ENCODE data around the gene HKDC1.

The HKDC1 gene

DNA sequence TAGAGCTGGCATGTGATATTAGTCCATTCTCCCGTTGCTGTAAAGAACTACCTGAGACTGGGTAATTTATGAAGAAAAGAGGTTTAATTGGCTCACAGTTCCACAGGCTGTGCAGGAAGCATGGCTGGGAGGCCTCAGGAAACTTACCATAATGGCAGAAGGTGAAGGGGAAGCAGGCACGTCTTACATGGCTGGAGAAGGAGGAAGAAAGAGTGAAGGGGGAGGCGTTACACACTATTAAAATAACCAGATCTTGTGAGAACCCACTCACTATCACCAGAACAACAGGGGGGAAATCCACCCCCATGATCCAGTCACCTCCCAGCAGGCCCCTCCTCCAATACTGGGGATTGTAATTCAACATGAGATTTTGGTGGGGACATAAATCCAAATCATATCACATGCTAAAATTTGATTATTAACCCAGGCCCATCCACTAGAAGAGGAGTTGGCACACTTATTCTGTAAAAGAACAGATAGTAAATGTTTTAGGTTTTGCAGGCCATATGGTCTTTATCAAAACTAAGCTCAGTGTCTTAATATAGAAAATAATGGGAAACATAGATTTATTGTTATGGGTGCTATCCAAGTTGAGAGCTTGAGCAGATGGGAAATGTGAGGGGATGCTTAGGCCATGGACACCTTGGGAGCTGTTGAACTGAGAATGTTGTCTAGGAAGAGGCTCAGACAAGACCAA is 39.6 kb downstream of the HKDC1 start:
- Histone ChIP-seq H3K27me3 (ENCODE audit: insufficient read depth, low read length) (peaks cover 33% of the 10 kb centered on the region), H3K4me1 (ENCODE audit: insufficient read depth, low read length) (no peaks in the 10 kb centered on the region), H3K4me3 (ENCODE audit: low read length) (no peak overlapping the region), H3K36me3 (ENCODE audit: insufficient read depth, low read length) (no peaks in the 10 kb centered on the region), H2AFZ (ENCODE audit: low read depth, low read length) (no peak overlapping the region), H3K9me3 (ENCODE audit: low read length) (no peaks in the 10 kb centered on the region)

DNA sequence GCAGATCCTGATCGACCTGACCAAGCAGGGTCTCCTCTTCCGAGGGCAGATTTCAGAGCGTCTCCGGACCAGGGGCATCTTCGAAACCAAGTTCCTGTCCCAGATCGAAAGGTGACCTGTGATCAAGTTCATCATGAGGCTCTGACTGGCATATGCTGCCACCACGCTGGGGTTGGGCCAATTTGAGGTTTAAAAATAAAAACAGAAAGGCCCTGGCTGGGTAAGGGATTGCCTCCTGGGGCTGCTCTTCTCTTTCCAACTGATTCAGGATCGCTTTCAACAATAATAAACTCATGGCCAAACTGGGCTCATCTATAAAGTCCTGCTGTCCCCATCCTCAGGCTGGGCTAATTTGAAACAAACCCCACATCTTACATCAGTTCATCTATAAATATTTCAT is 41.1 kb downstream of the HKDC1 start:
- no peak overlapping the region for H3K4me3 ChIP-seq (ENCODE audit: low read length)

DNA sequence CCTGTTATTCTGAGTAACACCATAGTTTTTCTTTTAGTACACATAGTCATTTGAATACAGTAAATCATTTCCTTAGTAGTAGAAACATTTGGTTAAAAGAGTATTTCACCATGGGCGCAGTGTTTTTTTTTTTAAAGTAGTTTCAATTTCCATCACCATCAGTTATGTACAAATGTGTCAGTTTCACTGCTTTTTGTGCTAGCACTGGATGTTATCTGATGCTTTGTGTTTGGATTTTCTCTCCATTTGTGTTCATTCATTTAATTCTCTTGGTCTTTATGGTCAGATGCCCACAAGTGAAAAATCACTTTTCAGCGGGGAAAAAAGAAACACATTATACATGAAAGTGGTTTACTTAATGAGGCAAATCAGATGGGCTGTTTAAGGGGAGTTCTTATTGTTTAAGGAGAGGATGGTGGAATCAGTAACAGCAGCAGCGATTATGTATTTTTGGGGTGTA is 42.2 kb downstream of the HKDC1 start:
- H3K9me3 ChIP-seq (ENCODE audit: low read length), result no peaks in the 10 kb centered on the region
- no peaks in the 10 kb centered on the region for H3K4me1 ChIP-seq (ENCODE audit: insufficient read depth, low read length)

More for the DNA sequence above, 41.1 kb downstream of the HKDC1 start:
- Histone ChIP-seq H3K27me3 (ENCODE audit: insufficient read depth, low read length) (peaks cover 42% of the 10 kb centered on the region), H3K4me1 (ENCODE audit: insufficient read depth, low read length) (no peaks in the 10 kb centered on the region), H3K36me3 (ENCODE audit: insufficient read depth, low read length) (no peaks in the 10 kb centered on the region), H2AFZ (ENCODE audit: low read depth, low read length) (no peak overlapping the region), H3K9me3 (ENCODE audit: low read length) (no peaks in the 10 kb centered on the region)

DNA sequence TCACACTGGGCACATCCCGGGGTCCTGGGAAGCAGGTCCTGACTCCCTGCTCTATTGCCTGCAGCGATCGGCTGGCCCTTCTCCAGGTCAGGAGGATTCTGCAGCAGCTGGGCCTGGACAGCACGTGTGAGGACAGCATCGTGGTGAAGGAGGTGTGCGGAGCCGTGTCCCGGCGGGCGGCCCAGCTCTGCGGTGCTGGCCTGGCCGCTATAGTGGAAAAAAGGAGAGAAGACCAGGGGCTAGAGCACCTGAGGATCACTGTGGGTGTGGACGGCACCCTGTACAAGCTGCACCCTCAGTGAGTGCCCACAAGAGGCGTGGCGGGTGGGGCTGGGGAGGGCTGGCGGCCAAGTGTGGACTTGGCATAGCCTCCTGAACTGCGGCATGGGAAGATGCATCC is 45.4 kb downstream of the HKDC1 start:
- H2AFZ ChIP-seq (ENCODE audit: low read depth, low read length), result no peak overlapping the region
- H3K36me3 ChIP-seq (ENCODE audit: insufficient read depth, low read length), result no peaks in the 10 kb centered on the region
- H3K4me1 ChIP-seq (ENCODE audit: insufficient read depth, low read length), result no peaks in the 10 kb centered on the region
- no peaks in the 10 kb centered on the region for H3K9me3 ChIP-seq (ENCODE audit: low read length)
- no peak overlapping the region for H3K4me3 ChIP-seq (ENCODE audit: low read length)
- H3K27me3 ChIP-seq (ENCODE audit: insufficient read depth, low read length), result peaks cover 24% of the 10 kb centered on the region

More for the DNA sequence above, 42.2 kb downstream of the HKDC1 start:
- Histone ChIP-seq H3K36me3 (ENCODE audit: insufficient read depth, low read length) (no peaks in the 10 kb centered on the region), H3K4me3 (ENCODE audit: low read length) (no peak overlapping the region), H3K27me3 (ENCODE audit: insufficient read depth, low read length) (peaks cover 39% of the 10 kb centered on the region), H2AFZ (ENCODE audit: low read depth, low read length) (no peak overlapping the region)

DNA sequence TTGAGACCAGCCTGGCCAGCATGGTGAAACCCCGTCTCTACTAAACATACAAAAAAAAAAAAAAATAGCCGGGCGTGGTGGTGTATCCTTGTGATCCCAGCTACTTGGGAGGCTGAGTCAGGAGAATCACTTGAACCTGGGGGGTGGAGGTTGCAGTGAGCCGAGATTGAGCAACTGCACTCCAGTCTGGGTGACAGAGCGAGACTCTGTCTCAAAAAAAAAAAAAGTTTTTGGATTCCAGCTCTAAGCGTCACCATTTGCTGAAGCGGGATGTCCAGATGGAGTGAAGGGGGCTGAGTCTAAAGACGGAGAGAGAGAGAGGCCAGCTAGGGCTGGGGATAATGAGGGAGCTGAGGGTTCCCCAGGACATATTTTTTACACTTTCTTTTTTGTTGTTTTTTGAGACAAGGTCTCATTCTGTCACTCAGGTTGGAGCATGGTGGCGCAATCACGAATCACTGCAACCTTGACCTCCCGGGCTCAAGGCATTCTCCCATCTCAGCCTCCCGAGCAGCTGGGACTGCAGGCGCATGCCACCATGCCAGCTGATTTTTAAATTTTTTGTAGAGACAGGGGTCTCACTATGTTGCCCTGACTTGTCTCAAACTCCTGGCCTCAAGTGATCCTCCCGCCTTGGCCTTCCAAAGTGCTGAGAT is 48.8 kb downstream of the HKDC1 start:
- H3K4me1 ChIP-seq (ENCODE audit: insufficient read depth, low read length), result no peaks in the 10 kb centered on the region
- no peak overlapping the region for H3K4me3 ChIP-seq (ENCODE audit: low read length)
- H3K36me3 ChIP-seq (ENCODE audit: insufficient read depth, low read length), result no peaks in the 10 kb centered on the region
- H3K27me3 ChIP-seq (ENCODE audit: insufficient read depth, low read length), result peaks cover 15% of the 10 kb centered on the region
- H2AFZ ChIP-seq (ENCODE audit: low read depth, low read length), result no peak overlapping the region
- no peaks in the 10 kb centered on the region for H3K9me3 ChIP-seq (ENCODE audit: low read length)

DNA sequence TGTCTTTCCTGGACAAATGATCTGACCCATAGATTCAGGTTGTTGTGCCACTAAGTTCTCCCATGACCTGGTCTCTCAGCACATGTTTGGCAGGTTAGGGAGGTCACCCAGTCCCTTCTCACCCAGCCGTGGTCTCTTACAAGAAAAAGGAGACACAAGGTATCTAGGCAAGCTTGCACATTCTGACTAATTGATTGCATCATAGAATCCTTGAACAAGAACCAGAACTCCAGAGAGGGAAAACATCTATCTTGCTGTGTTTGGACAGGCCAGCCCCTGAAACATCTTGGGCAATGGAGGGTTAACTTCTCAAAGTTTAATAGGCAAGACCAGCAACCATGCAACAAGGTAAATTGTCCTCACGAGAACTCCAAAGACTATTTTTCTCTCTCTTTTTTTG is 49.6 kb downstream of the HKDC1 start:
- Histone ChIP-seq H2AFZ (ENCODE audit: low read depth, low read length) (no peak overlapping the region), H3K27me3 (ENCODE audit: insufficient read depth, low read length) (peaks cover 15% of the 10 kb centered on the region), H3K4me3 (ENCODE audit: low read length) (no peak overlapping the region), H3K9me3 (ENCODE audit: low read length) (no peaks in the 10 kb centered on the region), H3K36me3 (ENCODE audit: insufficient read depth, low read length) (no peaks in the 10 kb centered on the region), H3K4me1 (ENCODE audit: insufficient read depth, low read length) (no peaks in the 10 kb centered on the region)

DNA sequence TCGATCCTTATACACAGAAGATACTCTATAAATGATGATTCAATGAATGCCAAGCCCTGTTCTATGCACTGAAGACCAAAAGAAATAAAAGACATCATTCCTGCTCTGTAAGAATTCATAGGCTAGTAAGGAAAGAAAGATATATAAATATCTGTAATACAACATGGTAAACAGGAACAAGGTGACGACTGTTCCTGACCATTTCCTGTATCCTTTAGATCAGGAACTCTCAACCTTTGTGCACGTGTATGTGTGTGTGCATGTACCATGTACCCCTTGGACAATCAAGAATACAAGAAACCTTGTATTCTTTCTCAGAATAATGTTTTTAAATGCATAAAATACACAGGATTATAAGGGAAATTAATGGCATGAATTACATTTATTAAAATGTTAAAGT is 50.9 kb downstream of the HKDC1 start:
- Histone ChIP-seq H2AFZ (ENCODE audit: low read depth, low read length) (no peak overlapping the region), H3K4me3 (ENCODE audit: low read length) (no peak overlapping the region), H3K9me3 (ENCODE audit: low read length) (no peaks in the 10 kb centered on the region), H3K4me1 (ENCODE audit: insufficient read depth, low read length) (no peaks in the 10 kb centered on the region), H3K36me3 (ENCODE audit: insufficient read depth, low read length) (no peaks in the 10 kb centered on the region), H3K27me3 (ENCODE audit: insufficient read depth, low read length) (peaks cover 4% of the 10 kb centered on the region)

DNA sequence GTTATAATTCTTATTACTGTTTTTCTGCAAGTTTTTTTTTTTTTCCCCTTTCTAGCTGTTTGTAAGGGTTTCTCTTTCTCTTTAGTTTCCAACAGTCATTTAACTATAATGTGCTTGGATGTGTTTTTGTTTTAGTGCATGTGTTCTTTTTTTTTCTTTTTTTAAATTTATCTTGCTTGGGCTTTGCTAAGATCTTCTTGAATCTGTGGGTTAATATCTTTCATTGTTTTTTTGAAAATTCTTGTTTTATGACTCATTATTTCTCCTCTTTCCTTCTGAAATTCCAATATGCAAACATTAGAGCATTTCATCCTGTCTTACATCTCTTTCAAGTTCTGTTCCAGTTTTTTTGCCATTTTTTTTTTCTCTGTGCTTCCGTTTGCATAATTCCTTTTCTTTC is 52.5 kb downstream of the HKDC1 start:
- H2AFZ ChIP-seq (ENCODE audit: low read depth, low read length), result no peak overlapping the region
- no peaks in the 10 kb centered on the region for H3K9me3 ChIP-seq (ENCODE audit: low read length)
- H3K27me3 ChIP-seq (ENCODE audit: insufficient read depth, low read length), result no peaks in the 10 kb centered on the region
- no peaks in the 10 kb centered on the region for H3K4me1 ChIP-seq (ENCODE audit: insufficient read depth, low read length)
- H3K4me3 ChIP-seq (ENCODE audit: low read length), result no peak overlapping the region
- H3K36me3 ChIP-seq (ENCODE audit: insufficient read depth, low read length), result no peaks in the 10 kb centered on the region

DNA sequence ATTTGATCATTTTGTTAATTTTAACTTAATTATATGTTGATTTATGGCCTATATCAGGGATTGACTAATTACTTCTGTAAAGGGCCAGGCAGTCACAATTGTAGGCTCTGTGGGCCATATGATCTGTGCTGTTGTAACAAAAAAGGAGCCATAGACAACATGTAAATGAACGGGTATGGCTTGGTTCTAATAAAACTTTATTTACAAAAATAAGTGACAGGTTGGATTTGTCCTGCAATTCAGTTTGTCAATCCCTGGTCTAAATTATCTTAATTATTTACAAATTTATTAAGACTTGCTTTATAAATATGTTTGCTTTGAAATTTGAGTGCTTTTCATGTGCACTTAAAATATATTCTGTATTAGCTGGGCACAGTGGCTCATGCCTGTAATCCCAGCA is 55.3 kb downstream of the HKDC1 start:
- Histone ChIP-seq H2AFZ (ENCODE audit: low read depth, low read length) (no peak overlapping the region), H3K9me3 (ENCODE audit: low read length) (no peaks in the 10 kb centered on the region), H3K4me3 (ENCODE audit: low read length) (no peak overlapping the region), H3K4me1 (ENCODE audit: insufficient read depth, low read length) (peaks cover 4% of the 10 kb centered on the region), H3K27me3 (ENCODE audit: insufficient read depth, low read length) (peaks cover 7% of the 10 kb centered on the region), H3K36me3 (ENCODE audit: insufficient read depth, low read length) (no peaks in the 10 kb centered on the region)

DNA sequence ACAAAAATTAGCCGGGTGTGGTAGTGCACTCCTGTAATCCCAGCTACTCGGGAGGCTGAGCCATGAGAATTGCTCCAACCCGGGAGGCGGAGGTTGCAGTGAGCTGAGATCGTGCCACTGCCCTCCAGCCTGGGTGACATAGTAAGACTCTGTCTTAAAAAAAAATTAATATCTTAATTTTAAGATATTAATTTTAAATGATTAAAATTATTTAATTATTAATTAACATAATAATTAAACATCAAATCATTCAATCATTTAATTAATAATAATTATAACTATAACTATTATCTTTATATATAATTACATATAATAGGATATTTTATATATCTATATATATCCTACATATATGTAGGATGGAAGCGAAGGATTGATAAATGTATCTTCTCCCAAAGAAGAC is 56.4 kb downstream of the HKDC1 start:
- peaks cover 2% of the 10 kb centered on the region for H3K9me3 ChIP-seq (ENCODE audit: low read length)
- no peaks in the 10 kb centered on the region for H3K36me3 ChIP-seq (ENCODE audit: insufficient read depth, low read length)
- H3K4me3 ChIP-seq (ENCODE audit: low read length), result no peak overlapping the region
- peaks cover 4% of the 10 kb centered on the region for H3K4me1 ChIP-seq (ENCODE audit: insufficient read depth, low read length)
- H3K27me3 ChIP-seq (ENCODE audit: insufficient read depth, low read length), result peaks cover 16% of the 10 kb centered on the region
- no peak overlapping the region for H2AFZ ChIP-seq (ENCODE audit: low read depth, low read length)

DNA sequence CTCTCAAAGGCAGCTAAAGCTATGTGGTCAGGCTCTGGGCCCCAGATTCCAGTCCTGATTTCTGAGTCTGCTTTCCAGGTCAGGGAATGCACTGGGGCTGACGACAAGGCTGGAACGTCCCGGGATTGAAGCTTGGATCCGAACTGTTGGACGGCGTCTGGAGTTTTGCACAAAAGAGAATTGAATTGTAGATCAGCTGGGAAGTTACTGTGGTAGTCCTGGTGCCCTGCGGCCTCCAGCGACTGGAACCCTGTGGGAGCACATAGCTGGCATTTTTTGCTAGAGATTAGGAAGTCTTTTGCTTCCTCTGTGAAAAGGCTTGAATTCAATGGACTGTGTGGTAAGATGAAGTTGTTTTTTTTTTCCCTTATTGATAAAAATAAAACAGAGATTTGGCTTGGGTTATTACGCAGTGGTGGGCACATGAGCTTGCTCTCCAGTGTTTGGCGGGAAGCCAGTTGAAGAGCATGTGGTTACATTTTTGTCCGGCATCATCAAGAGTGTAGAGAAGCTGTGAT is 58.4 kb downstream of the HKDC1 start, which contains the start of gene HK1:
TSS of gene HK1 (plus strand) at position 51 of the 518 bp plus-strand sequence.
- peaks cover 4% of the 10 kb centered on the region for H3K4me1 ChIP-seq (ENCODE audit: insufficient read depth, low read length)
- no peak within 1 kb of the TSS for H2AFZ ChIP-seq (ENCODE audit: low read depth, low read length)
- peaks cover 5% of the 10 kb centered on the region for H3K9me3 ChIP-seq (ENCODE audit: low read length)

DNA sequence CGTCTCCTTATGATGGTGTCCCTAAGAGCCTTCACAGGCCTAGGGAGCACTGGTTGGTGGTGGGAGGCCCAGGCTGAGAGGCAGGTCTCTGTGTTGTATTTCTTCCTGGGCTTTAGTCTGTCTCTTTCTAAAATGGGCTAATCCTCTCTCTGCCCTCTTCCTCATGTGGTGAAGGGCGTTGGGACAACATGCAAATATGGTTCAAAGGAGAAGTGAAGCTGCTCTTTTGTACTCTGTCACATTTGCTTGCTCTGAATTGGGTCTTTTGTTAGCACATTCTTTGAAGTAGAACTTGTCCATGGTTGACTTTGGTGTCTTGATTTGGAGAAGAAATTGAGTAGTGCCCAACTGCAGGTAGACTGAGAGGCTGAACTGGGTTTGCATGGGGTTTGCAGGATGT is 59.0 kb downstream of the HKDC1 start:
- Histone ChIP-seq H3K4me1 (ENCODE audit: insufficient read depth, low read length) (peaks cover 4% of the 10 kb centered on the region), H2AFZ (ENCODE audit: low read depth, low read length) (no peak overlapping the region), H3K36me3 (ENCODE audit: insufficient read depth, low read length) (no peaks in the 10 kb centered on the region), H3K27me3 (ENCODE audit: insufficient read depth, low read length) (peaks cover 24% of the 10 kb centered on the region), H3K9me3 (ENCODE audit: low read length) (peaks cover 5% of the 10 kb centered on the region), H3K4me3 (ENCODE audit: low read length) (no peak overlapping the region)

More for the DNA sequence above, 58.4 kb downstream of the HKDC1 start, which contains the start of gene HK1:
- Histone ChIP-seq H3K4me3 (ENCODE audit: low read length) (no peak within 1 kb of the TSS), H3K27me3 (ENCODE audit: insufficient read depth, low read length) (peaks cover 24% of the 10 kb centered on the region), H3K36me3 (ENCODE audit: insufficient read depth, low read length) (no peaks in the 10 kb centered on the region)
